AG10803 (cell line): Measurements from ENCODE around the gene MRPL30.
A peak's percentile ranks its signal among the peaks of the same experiment; 100 is the strongest.

ENCODE experiments used
- DNase-seq: peaks from one replicate; pipeline ENCODE4 v3.0.0; 2010; ENCODE audit warnings: low read depth
- H3K4me3 ChIP-seq: 2 replicates; pipeline ENCODE4 v1.5.1; 2011; ENCODE audit warnings: mild to moderate bottlenecking, low read length, control low read depth
- CTCF ChIP-seq: conservative IDR thresholded peaks from 2 replicates; pipeline ENCODE4 v1.5.1; 2011; ENCODE audit warnings: mild to moderate bottlenecking, low read length, control low read depth, inconsistent platforms

MRPL30 gene

GRCh38 chr2:99159594-99159993 lies 21.4 kb upstream of the MRPL30 start:
- TF ChIP-seq CTCF: no peak
- DNase-seq: no peak

GRCh38 chr2:99166218-99166617 lies 14.8 kb upstream of the MRPL30 start:
- TF ChIP-seq CTCF: no peak
- no peak overlapping the region for H3K4me3 ChIP-seq

More at GRCh38 chr2:99159594-99159993, 21.4 kb upstream of the MRPL30 start:
- no peak overlapping the region for H3K4me3 ChIP-seq

GRCh38 chr2:99169534-99169933 lies 11.4 kb upstream of the MRPL30 start:
- DNase-seq: no peak
- no peak for TF ChIP-seq CTCF
- no peak overlapping the region for H3K4me3 ChIP-seq

More at GRCh38 chr2:99166218-99166617, 14.8 kb upstream of the MRPL30 start:
- no peak for DNase-seq

- no peak for TF ChIP-seq CTCF
- no peak for DNase-seq
- no peak overlapping the region for H3K4me3 ChIP-seq
These were observed 9.4 kb upstream of the MRPL30 start for GRCh38 chr2:99171377-99172140.

- H3K4me3 ChIP-seq: peak overlapping the region; percentile 99
- no peak for TF ChIP-seq CTCF
- peak; percentile 5 for DNase-seq
These were observed 628 bp downstream of the MRPL30 start for GRCh38 chr2:99181624-99182000.

- no peak overlapping the region for H3K4me3 ChIP-seq
- no peak for TF ChIP-seq CTCF
- no peak for DNase-seq
These were observed 2.0 kb downstream of the MRPL30 start for GRCh38 chr2:99183025-99183424.

- H3K4me3 ChIP-seq: no peak overlapping the region
- no peak for TF ChIP-seq CTCF
- DNase-seq: no peak
These were observed 3.8 kb downstream of the MRPL30 start for GRCh38 chr2:99184811-99185210.
